GM12878 (cell line): ENCODE measurements around the gene IL22. TPM values are rescaled to one million over a fixed set of nuclear protein-coding genes. Genes with fewer than 3 reads are reported as not detected.

Experiments
- BHLHE40 ChIP-seq, 2 experiments: fragments of 450-650 bp in 1 of 2; IDR thresholded peaks; 2 replicates each; pipeline ENCODE4 v1.6.1; 2011 to 2017; ENCODE audit warnings: low read depth in 2 of 2, borderline replicate concordance in 1 of 2, improper control_type of control experiment in 1 of 2, low read length in 1 of 2, mild to moderate bottlenecking in 1 of 2
- CBFB ChIP-seq: IDR thresholded peaks from 2 replicates; pipeline ENCODE4 v1.6.1; 2016; ENCODE audit warnings: antibody characterized with exemption, low read depth
- CBX5 ChIP-seq: sonication (generic); IDR thresholded peaks from 2 replicates; pipeline ENCODE4 v1.6.1; 2016; ENCODE audit warnings: low read depth, moderate library complexity, mild to moderate bottlenecking, inconsistent platforms
- CHD1 ChIP-seq: IDR thresholded peaks from 2 replicates; pipeline ENCODE4 v1.6.1; 2012; ENCODE audit warnings: low read depth, low read length, improper control_type of control experiment
- CTCF ChIP-seq, 3 experiments: IDR thresholded peaks in 2 of 3; conservative IDR thresholded peaks in 1 of 3; 2 replicates each; pipeline ENCODE4 v1.5.1; 2011; ENCODE audit warnings: low read depth in 3 of 3, low read length in 3 of 3, mild to moderate bottlenecking in 3 of 3, control low read depth in 2 of 3, moderate library complexity in 2 of 3, inconsistent platforms in 1 of 3, mixed read lengths in 1 of 3; ENCODE audit not compliant: control insufficient read depth in 2 of 3, insufficient read depth in 1 of 3; ENCODE audit errors: extremely low read depth in 1 of 3
- ELK1 ChIP-seq: IDR thresholded peaks from 2 replicates; pipeline ENCODE4 v1.6.1; 2012; ENCODE audit warnings: low read depth, low read length, improper control_type of control experiment
- ETV6 ChIP-seq, 2 experiments: fragments of 450-650 bp in 1 of 2; IDR thresholded peaks in 1 of 2; conservative IDR thresholded peaks in 1 of 2; 2 replicates each; pipeline ENCODE4 v1.6.1; 2014; ENCODE audit warnings: antibody characterized with exemption in 1 of 2, borderline replicate concordance in 1 of 2, low read depth in 1 of 2, mild to moderate bottlenecking in 1 of 2, moderate library complexity in 1 of 2
- MYC ChIP-seq: IDR thresholded peaks from 2 replicates; pipeline ENCODE4 v1.6.1; 2011; ENCODE audit warnings: mild to moderate bottlenecking, low read length, moderate library complexity, inconsistent platforms; ENCODE audit not compliant: insufficient read depth, insufficient replicate concordance, insufficient read length, severe bottlenecking
- NBN ChIP-seq: fragments of 450-650 bp; IDR thresholded peaks from 2 replicates; pipeline ENCODE4 v1.6.1; 2016
- NFYB ChIP-seq: IDR thresholded peaks from 2 replicates; pipeline ENCODE4 v1.6.1; 2011; ENCODE audit warnings: low read depth, mild to moderate bottlenecking, low read length, improper control_type of control experiment, moderate library complexity; ENCODE audit not compliant: insufficient read depth
- PAX5 ChIP-seq: IDR thresholded peaks from 2 replicates; pipeline ENCODE4 v1.6.1; 2011; ENCODE audit warnings: low read depth, low read length, borderline replicate concordance
- PAX8 ChIP-seq: fragments of 450-650 bp; IDR thresholded peaks from 2 replicates; pipeline ENCODE4 v1.6.1; 2017; ENCODE audit warnings: mild to moderate bottlenecking, moderate library complexity
- PBX3 ChIP-seq: IDR thresholded peaks from 2 replicates; pipeline ENCODE4 v1.6.1; 2011; ENCODE audit warnings: mild to moderate bottlenecking, low read depth, low read length, moderate library complexity; ENCODE audit not compliant: insufficient replicate concordance
- POLR2AphosphoS2 ChIP-seq: IDR thresholded peaks from 2 replicates; pipeline ENCODE4 v1.6.1; 2011; ENCODE audit warnings: low read depth, mild to moderate bottlenecking, low read length, improper control_type of control experiment, moderate library complexity
- RBBP5 ChIP-seq: fragments of 200-600 bp; sonication (generic); conservative IDR thresholded peaks from 2 replicates; pipeline ENCODE4 v1.6.1; 2016
- SIN3A ChIP-seq: IDR thresholded peaks from 2 replicates; pipeline ENCODE4 v1.6.1; 2012; ENCODE audit warnings: low read depth, low read length, improper control_type of control experiment
- SMAD1 ChIP-seq: fragments of 450-650 bp; IDR thresholded peaks from 2 replicates; pipeline ENCODE4 v1.6.1; 2018; ENCODE audit warnings: mild to moderate bottlenecking, low read depth; ENCODE audit not compliant: partially characterized antibody
- SREBF1 ChIP-seq: IDR thresholded peaks from 2 replicates; pipeline ENCODE4 v1.6.1; 2012; ENCODE audit warnings: mild to moderate bottlenecking, low read length
- SRF ChIP-seq, 2 experiments: IDR thresholded peaks; 2 replicates each; pipeline ENCODE4 v1.6.1; 2011; ENCODE audit warnings: low read depth in 2 of 2, low read length in 2 of 2, mild to moderate bottlenecking in 1 of 2, moderate library complexity in 1 of 2
- TBL1XR1 ChIP-seq: IDR thresholded peaks from 2 replicates; pipeline ENCODE4 v1.6.1; 2012; ENCODE audit warnings: low read depth, low read length, improper control_type of control experiment
- YBX1 ChIP-seq: fragments of 450-650 bp; IDR thresholded peaks from 2 replicates; pipeline ENCODE4 v1.6.1; 2016; ENCODE audit warnings: antibody characterized with exemption
- ZBED1 ChIP-seq: IDR thresholded peaks from 2 replicates; pipeline ENCODE4 v1.6.1; 2016; ENCODE audit warnings: borderline replicate concordance
- ZNF207 ChIP-seq: fragments of 450-650 bp; IDR thresholded peaks from 2 replicates; pipeline ENCODE4 v1.6.1; 2014; ENCODE audit warnings: antibody characterized with exemption, mild to moderate bottlenecking, borderline replicate concordance
- ZNF384 ChIP-seq: IDR thresholded peaks from 2 replicates; pipeline ENCODE4 v1.6.1; 2012; ENCODE audit warnings: low read depth, mild to moderate bottlenecking, low read length, improper control_type of control experiment, borderline replicate concordance
- ZZZ3 ChIP-seq: IDR thresholded peaks from 2 replicates; pipeline ENCODE4 v1.6.1; 2011; ENCODE audit warnings: low read depth; ENCODE audit not compliant: control insufficient read depth, insufficient read length
- polyA plus RNA-seq, 11 experiments: library from polyadenylated mRNA; depleted of rRNA in 4 of 11; unstranded in 6 of 11; stranded (reverse) in 5 of 11; fragments of >200 nt; fragmentation: Nextera tagmentation in 4 of 11; fragmentation: Illumina TruSeq in 1 of 11; extraction: Ambion mirVana in 4 of 11; extraction: Trizol in 1 of 11; gene quantifications; 1 replicate in 1 of 11; 2 replicates in 10 of 11; pipeline versions ENCODE4 v1.2.1 to v1.2.3, GENCODE V29; 2011 to 2016; ENCODE audit warnings: inconsistent platforms in 2 of 11, missing spikeins in 2 of 11, low read depth in 1 of 11
- total RNA-seq, 4 experiments: library from RNA; depleted of rRNA in 3 of 4; stranded (reverse); fragments of >200 nt in 3 of 4; fragmentation: Illumina TruSeq in 1 of 4; extraction: Trizol in 1 of 4; gene quantifications; 2 replicates each; pipeline versions ENCODE4 v1.2.1 to v1.2.3, GENCODE V29; 2013 to 2021
- TF ChIP-seq, protein P1 (sequence below): fragments of 450-650 bp; conservative IDR thresholded peaks from 2 replicates; pipeline ENCODE4 v1.6.1; 2017; ENCODE audit warnings: mild to moderate bottlenecking, moderate library complexity

The IL22 gene
- total and polyA plus RNA-seq, 10 of the 15 experiments (the other 5 are each of a cell fraction or from before 2014, with no cell fraction given), result not detected

DNA sequence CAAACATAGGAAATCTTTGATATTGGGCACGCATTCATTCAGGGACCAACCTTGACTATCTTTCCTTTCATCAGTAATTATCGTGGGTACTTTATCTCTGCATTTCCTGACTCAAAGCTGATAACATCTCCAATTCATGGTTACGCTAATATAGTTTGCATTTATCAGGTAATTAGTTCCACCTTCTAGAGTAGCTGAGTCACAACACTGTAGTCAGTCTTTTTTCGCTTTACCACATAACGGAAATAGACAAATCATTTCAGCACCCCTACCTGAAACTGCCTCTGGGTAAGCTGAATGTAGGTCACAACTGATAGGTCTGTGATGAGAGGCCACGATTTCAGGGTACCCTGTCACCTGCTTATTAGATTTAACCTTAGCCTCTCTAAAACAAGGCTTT lies 36.7 kb upstream of the IL22 start (continued):
- no peak for TF ChIP-seq ELK1
- peak in 1 of 2 experiments; percentile 84; a peak in 2 of 4 replicates for TF ChIP-seq ETV6 (conservative IDR thresholded peaks at IDR 0.05 in 1 of 2, IDR thresholded peaks at IDR 0.05 in 1 of 2; ENCODE audit: borderline replicate concordance in 1 of 2, low read depth in 1 of 2)
- TF ChIP-seq, protein P1, sequence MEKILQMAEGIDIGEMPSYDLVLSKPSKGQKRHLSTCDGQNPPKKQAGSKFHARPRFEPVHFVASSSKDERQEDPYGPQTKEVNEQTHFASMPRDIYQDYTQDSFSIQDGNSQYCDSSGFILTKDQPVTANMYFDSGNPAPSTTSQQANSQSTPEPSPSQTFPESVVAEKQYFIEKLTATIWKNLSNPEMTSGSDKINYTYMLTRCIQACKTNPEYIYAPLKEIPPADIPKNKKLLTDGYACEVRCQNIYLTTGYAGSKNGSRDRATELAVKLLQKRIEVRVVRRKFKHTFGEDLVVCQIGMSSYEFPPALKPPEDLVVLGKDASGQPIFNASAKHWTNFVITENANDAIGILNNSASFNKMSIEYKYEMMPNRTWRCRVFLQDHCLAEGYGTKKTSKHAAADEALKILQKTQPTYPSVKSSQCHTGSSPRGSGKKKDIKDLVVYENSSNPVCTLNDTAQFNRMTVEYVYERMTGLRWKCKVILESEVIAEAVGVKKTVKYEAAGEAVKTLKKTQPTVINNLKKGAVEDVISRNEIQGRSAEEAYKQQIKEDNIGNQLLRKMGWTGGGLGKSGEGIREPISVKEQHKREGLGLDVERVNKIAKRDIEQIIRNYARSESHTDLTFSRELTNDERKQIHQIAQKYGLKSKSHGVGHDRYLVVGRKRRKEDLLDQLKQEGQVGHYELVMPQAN, result no peak
- TF ChIP-seq RBBP5, result no peak
- TF ChIP-seq SIN3A, result no peak
- TF ChIP-seq CTCF (IDR thresholded peaks at IDR 0.05 in 2 of 3, conservative IDR thresholded peaks at IDR 0.05 in 1 of 3; ENCODE audit: control insufficient read depth in 2 of 3, extremely low read depth in 1 of 3, insufficient read depth in 1 of 3, low read depth in 3 of 3, low read length in 3 of 3), result no peak
- no peak for TF ChIP-seq PBX3
- TF ChIP-seq SREBF1, result no peak
- peak; percentile 74 for TF ChIP-seq PAX5
- no peak for TF ChIP-seq SMAD1
- TF ChIP-seq CHD1, result no peak
- no peak for TF ChIP-seq ZZZ3
- TF ChIP-seq MYC, result no peak
- TF ChIP-seq ZNF384, result peak; percentile 45; the same call in 1 of the 2 replicates
- TF ChIP-seq NBN, result peak; percentile 72; the same call in 1 of the 2 replicates
- peak; percentile 74; the same call in 1 of the 2 replicates for TF ChIP-seq TBL1XR1
- no peak for TF ChIP-seq ZNF207
- no peak for TF ChIP-seq POLR2AphosphoS2
- TF ChIP-seq SRF (IDR thresholded peaks at IDR 0.05; ENCODE audit: low read depth in 2 of 2, low read length in 2 of 2), result no peak
- TF ChIP-seq NFYB, result no peak
- no peak for TF ChIP-seq YBX1
- TF ChIP-seq ZBED1, result peak; percentile 50; the same call in 1 of the 2 replicates
- 0 out of 2 replicates have a peak, but pooled peaks have one; percentile 49 for TF ChIP-seq CBX5
- peak; percentile 61 to 67; a peak in 2 of 4 replicates for TF ChIP-seq BHLHE40 (IDR thresholded peaks at IDR 0.05; ENCODE audit: borderline replicate concordance in 1 of 2, low read depth in 2 of 2, low read length in 1 of 2)
- no peak for TF ChIP-seq PAX8
- peak; percentile 67; the same call in 1 of the 2 replicates for TF ChIP-seq CBFB
